DMS53 treated with DMSO at 0.1 percent for 48 hours (cell line): ENCODE data around the gene MLPH.

Source experiments
- DNase-seq: peaks from one replicate; lab custom pipeline; 2025; ENCODE audit not compliant: unreplicated experiment; lab: John Stamatoyannopoulos, UW

The MLPH gene

GRCh38 chr2:237475704-237476141 is 11.3 kb upstream of the MLPH start:
- DNase-seq: peak; percentile 91

GRCh38 chr2:237478095-237478494 is 9.0 kb upstream of the MLPH start:
- no peak for DNase-seq

GRCh38 chr2:237478979-237479378 is 8.1 kb upstream of the MLPH start:
- no peak for DNase-seq

- no peak for DNase-seq
Measured at GRCh38 chr2:237479747-237480146, 7.3 kb upstream of the MLPH start.

GRCh38 chr2:237480556-237480955 is 6.5 kb upstream of the MLPH start:
- no peak for DNase-seq

- DNase-seq: no peak
Measured at GRCh38 chr2:237480988-237481525, 6.0 kb upstream of the MLPH start.

- DNase-seq: peak; percentile 98
Measured at GRCh38 chr2:237482485-237482884, 4.6 kb upstream of the MLPH start.

GRCh38 chr2:237483018-237483731 is 3.9 kb upstream of the MLPH start:
- peak; percentile 99 for DNase-seq

GRCh38 chr2:237485304-237485703 is 1.7 kb upstream of the MLPH start:
- DNase-seq: peak; percentile 79

GRCh38 chr2:237485844-237486243 is 1.2 kb upstream of the MLPH start:
- peak; percentile 43 for DNase-seq

GRCh38 chr2:237486334-237486818 is 675 bp upstream of the MLPH start:
- DNase-seq: peak; percentile 37

GRCh38 chr2:237487496-237487895 is 445 bp downstream of the MLPH start:
- no peak for DNase-seq

GRCh38 chr2:237488295-237488694 is 1.2 kb downstream of the MLPH start:
- no peak for DNase-seq

- peak; percentile 79 for DNase-seq
Measured at GRCh38 chr2:237488901-237489860, 2.1 kb downstream of the MLPH start.

GRCh38 chr2:237490009-237490711 is 3.1 kb downstream of the MLPH start:
- peak; percentile 90 for DNase-seq

GRCh38 chr2:237490795-237491194 is 3.7 kb downstream of the MLPH start:
- DNase-seq: no peak

- DNase-seq: no peak
Measured at GRCh38 chr2:237491515-237492118, 4.6 kb downstream of the MLPH start.

- DNase-seq: no peak
Measured at GRCh38 chr2:237492137-237492890, 5.3 kb downstream of the MLPH start.

GRCh38 chr2:237494066-237494465 is 7.0 kb downstream of the MLPH start:
- DNase-seq: no peak
